Measurements from ENCODE around the gene CASP4.

DNA sequence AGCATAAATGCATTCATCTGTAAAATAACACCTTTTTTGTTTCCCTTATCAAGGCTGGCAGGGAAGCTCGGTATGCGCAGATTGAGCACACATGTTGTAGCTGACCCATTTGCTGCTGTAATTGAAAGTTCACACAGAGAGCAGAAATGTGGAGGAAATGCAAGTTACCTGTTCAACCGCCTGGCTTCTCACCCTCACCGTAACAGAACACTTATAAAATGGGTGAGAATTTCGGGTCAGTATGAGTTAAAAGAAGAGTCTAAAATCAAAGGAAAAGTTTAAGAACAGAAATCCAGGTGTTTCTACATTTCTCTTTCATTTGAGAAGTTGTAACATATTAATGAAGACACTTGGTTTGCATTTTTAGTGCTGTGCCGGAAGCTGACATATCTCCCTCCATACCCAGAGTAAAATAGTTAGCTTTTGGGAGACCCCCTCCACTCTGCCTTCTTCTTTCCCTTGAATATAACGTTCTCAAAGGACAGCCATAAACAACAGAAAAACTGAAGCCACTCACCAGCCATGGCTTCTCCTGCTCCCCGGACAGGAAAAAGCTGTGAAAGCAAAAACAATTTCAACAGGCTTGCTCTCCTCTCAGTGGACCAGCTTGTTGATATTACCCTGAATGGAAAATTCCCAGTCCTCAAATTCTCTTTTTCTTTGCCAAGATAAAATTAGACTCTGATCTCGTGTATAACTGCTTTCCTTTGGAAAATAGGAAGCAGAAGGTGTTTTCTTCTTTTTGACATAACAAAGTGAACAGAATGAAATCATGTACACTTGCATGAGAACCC lies 70.3 kb downstream of the CASP4 start, which contains the start of gene CASP12:
- TF ChIP-seq POLR2A (IDR thresholded peaks at IDR 0.05; ENCODE audit: low read depth, low read length) (no peak), POLR2AphosphoS5 (IDR thresholded peaks at IDR 0.05; ENCODE audit: low read depth, low read length) (no peak), TAF1 (IDR thresholded peaks at IDR 0.05; ENCODE audit: borderline replicate concordance, low read depth, low read length) (no peak)

All from GM12892 (cell line).